Measurements from ENCODE around the gene STUM. TPM values are rescaled to one million over a fixed set of nuclear protein-coding genes. Genes with fewer than 3 reads are reported as not detected.

STUM gene
- total RNA-seq, 6 experiments from 2014 or later: 0.06 to 0.68 (median 0.13) TPM; not detected in 2

DNA sequence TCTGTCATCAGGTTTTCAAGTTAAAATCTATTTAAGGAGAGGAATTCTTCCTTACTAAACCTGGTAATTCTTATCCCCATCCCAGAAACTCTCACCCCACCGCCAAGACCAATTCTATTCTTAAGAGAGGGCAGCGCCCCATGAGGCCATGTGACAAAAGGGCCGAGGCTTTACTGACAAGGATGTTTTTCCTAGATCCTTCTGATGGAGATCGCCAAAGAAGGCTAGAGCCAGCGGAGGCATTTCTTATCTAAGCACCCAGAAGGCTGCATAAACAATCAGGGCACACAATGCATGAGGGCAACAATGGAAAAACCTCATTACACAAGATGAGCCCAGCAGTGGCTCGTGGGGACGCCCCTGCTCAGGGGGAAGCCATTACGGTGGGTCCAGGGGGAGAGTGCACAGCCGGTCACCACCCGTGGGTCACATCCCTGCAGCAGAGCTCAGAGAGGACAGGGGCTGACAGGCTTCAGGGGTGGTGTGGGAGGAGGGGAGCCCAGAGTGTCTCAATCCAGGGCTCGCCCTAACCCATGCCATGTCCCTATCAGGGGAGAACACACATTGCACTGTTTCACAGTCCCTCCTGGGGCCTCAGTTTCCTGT is 101.8 kb downstream of the STUM start:
- Histone ChIP-seq H3K27me3 (no peaks in the 10 kb centered on the region), H3K4me1 (peaks cover 0 to 3% (median 0%) of the 10 kb centered on the region in 4 donors), H3K9me3 (no peaks in the 10 kb centered on the region), H3K27ac (no peak overlapping the region), H3K36me3 (no peaks in the 10 kb centered on the region), H3K4me3 (no peak overlapping the region)
- DNase-seq (no peak), ATAC-seq (no peak)
- intact Hi-C loops (cut with DNase I): no loop called here
- no peak for TF ChIP-seq POLR2A (IDR thresholded peaks at IDR 0.05)
- TF ChIP-seq, protein P1, sequence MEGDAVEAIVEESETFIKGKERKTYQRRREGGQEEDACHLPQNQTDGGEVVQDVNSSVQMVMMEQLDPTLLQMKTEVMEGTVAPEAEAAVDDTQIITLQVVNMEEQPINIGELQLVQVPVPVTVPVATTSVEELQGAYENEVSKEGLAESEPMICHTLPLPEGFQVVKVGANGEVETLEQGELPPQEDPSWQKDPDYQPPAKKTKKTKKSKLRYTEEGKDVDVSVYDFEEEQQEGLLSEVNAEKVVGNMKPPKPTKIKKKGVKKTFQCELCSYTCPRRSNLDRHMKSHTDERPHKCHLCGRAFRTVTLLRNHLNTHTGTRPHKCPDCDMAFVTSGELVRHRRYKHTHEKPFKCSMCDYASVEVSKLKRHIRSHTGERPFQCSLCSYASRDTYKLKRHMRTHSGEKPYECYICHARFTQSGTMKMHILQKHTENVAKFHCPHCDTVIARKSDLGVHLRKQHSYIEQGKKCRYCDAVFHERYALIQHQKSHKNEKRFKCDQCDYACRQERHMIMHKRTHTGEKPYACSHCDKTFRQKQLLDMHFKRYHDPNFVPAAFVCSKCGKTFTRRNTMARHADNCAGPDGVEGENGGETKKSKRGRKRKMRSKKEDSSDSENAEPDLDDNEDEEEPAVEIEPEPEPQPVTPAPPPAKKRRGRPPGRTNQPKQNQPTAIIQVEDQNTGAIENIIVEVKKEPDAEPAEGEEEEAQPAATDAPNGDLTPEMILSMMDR (IDR thresholded peaks at IDR 0.05): no peak
- 24% methylated on average over 5 of the region's 11 CpGs for WGBS (ENCODE audit: insufficient coverage, low coverage, low lambda C conversion rate, missing lambda C conversion rate)

DNA sequence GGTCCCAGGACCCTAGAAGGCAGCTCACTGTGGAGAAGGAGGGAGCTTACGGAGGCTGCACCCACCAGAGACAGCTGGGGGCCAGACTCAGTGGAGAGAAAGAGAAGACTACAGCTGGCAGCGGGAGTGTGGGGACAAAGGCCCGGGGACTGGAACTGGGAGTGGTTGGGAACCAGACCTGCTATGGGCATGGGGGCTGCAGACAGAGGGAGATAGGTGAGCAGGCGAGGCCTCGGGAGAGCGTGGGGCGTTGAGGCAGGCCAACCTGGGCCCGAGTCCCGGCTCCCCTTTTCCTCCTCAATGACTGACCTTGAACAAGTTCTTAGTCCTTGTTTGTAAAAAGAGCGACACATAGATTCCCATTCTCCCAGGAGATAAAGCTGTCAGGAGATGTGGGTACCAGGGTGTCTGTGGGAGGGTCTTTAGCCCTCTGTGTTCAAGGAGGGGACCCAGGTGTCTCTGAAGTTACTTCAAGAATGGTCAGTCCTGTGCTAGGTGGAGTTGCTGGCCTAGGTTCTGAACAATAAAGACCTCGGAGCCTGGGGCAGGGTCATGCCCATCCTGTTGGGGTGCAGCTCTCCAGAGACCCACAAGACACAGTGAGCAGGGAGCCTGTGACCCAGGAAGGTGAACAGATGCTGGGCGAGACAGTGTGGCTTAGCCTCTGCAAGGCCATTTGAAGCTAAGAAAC is 102.6 kb downstream of the STUM start:
- ATAC-seq (no peak), DNase-seq (peak in 1 of 3 donors; percentile 21)
- Histone ChIP-seq H3K4me1 (peaks cover 0 to 5% (median 0%) of the 10 kb centered on the region in 4 donors), H3K36me3 (no peaks in the 10 kb centered on the region), H3K27me3 (no peaks in the 10 kb centered on the region), H3K4me3 (no peak overlapping the region), H3K9me3 (no peaks in the 10 kb centered on the region), H3K27ac (no peak overlapping the region)
- TF ChIP-seq, protein P1 (IDR thresholded peaks at IDR 0.05): no peak
- intact Hi-C loops (cut with DNase I): no loop called here
- 50% methylated on average over 2 of the region's 12 CpGs for WGBS (ENCODE audit: insufficient coverage, low coverage, low lambda C conversion rate, missing lambda C conversion rate)

DNA sequence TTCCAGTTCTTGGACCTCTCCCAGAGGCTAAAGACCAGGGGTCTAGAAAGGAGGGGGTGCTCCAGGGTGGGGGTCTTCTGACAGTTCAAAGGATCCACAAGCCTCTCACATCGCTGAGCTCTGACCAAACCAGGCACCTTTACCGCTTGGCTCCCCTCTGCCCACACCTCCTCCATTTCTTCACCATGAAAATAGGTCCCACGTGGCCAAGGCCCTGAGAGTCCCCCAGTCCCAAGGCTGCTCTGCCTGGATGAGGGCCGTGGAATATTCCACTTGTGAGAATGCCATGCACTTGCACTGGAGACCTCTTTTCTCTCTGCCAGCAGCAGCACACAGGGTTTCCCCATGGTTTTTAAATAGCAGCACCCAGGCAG is 103.2 kb downstream of the STUM start:
- 71% methylated on average over 3 of the region's 4 CpGs for WGBS (ENCODE audit: insufficient coverage, low coverage, low lambda C conversion rate, missing lambda C conversion rate)
- intact Hi-C loops (cut with DNase I): no loop called here
- Histone ChIP-seq H3K27ac (no peak overlapping the region), H3K4me1 (peaks cover 0 to 5% (median 0%) of the 10 kb centered on the region in 4 donors), H3K36me3 (no peaks in the 10 kb centered on the region), H3K4me3 (no peak overlapping the region), H3K27me3 (no peaks in the 10 kb centered on the region), H3K9me3 (no peaks in the 10 kb centered on the region)
- ATAC-seq (no peak), DNase-seq (peak in 1 of 3 donors; percentile 16)
- TF ChIP-seq, protein P1 (IDR thresholded peaks at IDR 0.05): no peak

DNA sequence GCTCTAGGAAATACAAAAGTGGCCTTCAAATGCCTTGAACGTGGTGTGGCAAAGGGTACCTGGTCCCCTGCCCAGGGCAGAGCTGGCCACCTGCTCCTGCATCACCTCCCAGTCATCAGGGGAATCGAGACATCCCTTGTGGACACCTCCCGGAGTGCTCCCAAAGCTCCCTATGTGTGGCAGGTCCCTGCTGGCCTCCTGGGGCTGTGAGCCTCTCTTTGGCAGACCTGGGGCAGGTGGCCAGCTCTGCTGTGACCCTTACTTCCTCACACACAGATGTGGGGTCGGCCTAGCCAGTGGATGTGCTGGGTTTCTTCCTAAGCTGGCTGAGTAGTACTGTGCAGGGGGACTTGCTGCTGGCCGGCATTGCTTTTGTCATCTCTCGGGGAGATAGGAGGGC is 104.0 kb downstream of the STUM start:
- DNase-seq (peak in 1 of 3 donors; percentile 40), ATAC-seq (no peak)
- H3K9me3 ChIP-seq: no peaks in the 10 kb centered on the region
- no peak for TF ChIP-seq POLR2A (IDR thresholded peaks at IDR 0.05)
- TF ChIP-seq, protein P1 (IDR thresholded peaks at IDR 0.05): no peak
- intact Hi-C loops (cut with DNase I): no loop called here
- no peaks in the 10 kb centered on the region for H3K36me3 ChIP-seq
- no peak overlapping the region for H3K4me3 ChIP-seq
- no peak overlapping the region for H3K27ac ChIP-seq
- no peaks in the 10 kb centered on the region for H3K27me3 ChIP-seq
- 29% methylated on average over 1 of the region's 6 CpGs for WGBS (ENCODE audit: insufficient coverage, low coverage, low lambda C conversion rate, missing lambda C conversion rate)
- peaks cover 0 to 5% (median 0%) of the 10 kb centered on the region in 4 donors for H3K4me1 ChIP-seq

All from right lobe of liver (tissue), 6 donors.